Activated CD4-positive, alpha-beta T cell treated with anti-CD3 and anti-CD28 coated beads for 24 hours (primary cell): ENCODE results near the gene ZNF516.

Source experiments
- DNase-seq, 2 donors: peaks; one replicate each; pipeline ENCODE4 v3.0.0-alpha.2; 2020; ENCODE audit warnings: low read depth in 2 of 2

The ZNF516 gene

DNA sequence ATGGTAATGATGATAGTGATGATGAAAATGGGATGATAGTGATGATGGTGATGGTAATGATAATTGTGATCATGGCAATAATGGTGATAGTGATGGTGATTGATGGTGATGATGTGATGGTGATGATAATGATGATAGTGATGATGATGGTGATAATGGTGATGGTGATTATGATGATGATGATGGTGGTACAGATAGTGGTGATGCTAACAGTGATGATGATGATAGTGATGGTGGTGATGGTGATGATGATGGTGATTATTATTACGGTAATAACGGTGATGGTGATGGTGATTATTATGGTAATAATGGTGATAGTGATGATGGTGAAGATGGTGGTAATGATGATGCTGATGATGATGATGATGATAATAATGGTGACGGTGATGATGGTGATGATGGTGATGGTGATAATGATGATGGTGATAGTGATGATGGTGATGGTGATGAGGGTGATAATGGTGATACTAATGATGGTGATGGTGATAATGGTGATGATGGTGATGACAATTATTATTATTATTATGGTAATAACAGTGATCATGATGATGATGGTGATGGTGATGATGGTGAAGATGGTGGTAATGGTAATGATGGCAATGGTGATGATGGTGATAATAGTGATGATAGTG is 151.0 kb downstream of the ZNF516 start:
- DNase-seq = no peak

DNA sequence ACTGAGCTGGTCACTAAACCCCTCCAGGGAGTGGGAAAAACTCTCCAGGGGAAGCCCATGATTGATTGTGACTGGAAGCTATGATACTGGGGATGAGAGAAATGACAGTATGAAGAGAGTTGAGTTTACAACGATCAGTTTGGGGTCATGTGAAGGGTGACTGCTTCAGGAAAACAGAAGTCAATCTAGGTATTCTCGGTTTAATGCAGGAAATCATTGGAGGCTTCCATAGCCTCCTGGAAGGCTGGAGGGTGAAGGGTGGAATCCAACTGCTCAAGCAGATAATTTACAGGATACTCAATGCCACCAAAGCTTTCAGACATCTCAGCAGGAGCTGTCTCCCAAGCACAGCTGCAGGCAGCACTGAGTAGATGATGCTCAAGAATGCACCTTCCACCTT is 154.6 kb downstream of the ZNF516 start:
- no peak for DNase-seq

DNA sequence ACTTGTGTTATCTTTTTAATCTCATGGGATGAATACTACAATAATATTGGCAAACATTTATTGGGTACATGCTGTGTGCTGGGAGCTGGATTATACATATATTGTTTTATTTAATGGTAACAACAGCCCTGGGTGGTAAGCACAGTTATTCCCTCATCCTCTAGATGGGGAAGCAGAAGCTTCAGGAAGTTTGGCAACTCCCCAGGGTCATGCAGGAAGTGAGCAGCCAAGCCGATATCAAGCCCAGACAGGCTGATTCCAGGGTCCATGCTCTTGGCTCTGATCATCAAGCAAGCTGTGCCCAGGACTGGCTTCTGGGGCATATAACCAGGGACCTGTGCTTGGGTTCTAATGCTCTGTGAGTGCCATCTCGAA is 155.8 kb downstream of the ZNF516 start:
- DNase-seq = no peak

DNA sequence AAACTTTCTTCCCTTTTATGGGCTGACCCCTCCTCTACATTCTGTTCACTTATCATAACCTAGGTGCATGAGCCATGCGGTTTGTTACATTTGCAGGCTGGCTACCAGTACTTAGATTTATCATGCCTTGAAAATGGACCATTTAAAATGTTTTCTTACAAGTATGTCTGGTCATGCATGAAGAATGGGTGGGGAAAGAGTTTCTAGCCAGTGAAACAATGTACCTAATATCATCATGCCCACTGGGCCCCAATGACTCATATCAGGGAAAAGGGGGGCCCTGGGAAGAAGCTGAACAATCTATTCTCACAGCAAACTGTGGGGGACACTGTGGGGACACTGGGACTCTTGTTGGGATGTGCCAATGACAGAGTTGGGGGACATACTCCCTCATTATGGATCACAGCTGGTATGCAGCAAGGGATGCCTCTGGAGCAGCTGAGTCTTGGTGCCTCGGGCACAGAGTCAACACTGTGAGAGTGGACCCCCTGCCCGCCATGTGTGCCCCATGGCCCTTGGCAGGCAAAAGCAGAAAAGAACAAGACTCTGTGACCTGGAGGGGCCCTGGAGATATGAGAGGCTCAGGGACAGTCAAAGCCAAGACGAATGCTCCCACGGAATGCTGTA is 156.3 kb downstream of the ZNF516 start:
- no peak for DNase-seq

DNA sequence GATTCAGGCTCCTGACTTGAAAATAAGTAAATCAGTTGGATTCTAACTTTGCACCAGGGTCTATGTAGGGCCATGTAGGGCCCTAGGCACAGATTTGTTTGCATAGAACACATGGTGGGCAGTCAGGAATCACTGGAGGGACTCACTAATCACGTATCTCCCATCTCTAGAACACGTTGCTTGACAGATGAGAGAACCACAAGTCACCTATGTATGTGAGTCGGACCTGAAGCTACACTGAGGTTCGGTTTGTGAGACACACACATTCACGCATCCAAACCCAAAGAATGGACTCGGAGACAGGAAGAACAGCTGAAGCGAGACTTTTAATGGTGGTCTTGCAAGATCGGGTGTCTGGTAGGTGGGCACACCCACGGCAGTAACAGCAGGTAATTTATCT is 157.0 kb downstream of the ZNF516 start:
- no peak for DNase-seq

DNA sequence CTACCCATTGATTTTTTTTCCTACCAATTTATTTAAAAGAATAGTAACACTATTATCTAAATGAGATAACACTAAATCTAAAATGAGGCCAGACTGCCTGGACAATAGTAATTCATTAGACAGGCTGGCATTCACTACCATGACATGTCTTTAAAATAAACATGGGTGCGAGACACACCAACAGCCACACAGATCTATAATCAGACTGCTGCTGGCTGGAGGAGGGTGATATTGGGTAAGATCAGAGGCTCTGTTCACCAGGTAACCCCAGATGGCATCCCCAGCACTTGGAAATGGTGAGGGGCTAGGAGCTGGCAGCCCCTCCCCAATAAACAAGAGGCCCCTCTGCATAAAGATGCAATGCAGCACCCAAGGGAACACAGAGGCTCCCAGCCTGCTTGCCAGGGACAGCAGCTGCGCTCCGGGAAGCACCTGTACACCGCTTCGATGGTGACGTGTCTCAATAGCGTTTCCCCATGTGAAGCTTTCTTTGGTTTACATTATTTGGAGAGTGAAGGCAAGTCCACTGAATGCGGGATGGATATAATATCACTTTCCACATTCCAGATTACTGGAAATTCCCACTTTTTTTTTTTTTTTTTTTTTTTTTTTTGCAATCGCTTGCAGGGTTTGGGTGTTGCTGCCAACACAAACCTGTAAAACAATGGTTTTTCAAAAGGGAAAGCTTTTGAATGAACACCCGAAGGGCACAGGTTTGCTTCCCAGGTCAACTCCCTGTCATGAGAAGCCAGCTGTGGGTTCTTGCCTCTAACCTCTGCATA is 159.0 kb downstream of the ZNF516 start:
- DNase-seq = no peak

DNA sequence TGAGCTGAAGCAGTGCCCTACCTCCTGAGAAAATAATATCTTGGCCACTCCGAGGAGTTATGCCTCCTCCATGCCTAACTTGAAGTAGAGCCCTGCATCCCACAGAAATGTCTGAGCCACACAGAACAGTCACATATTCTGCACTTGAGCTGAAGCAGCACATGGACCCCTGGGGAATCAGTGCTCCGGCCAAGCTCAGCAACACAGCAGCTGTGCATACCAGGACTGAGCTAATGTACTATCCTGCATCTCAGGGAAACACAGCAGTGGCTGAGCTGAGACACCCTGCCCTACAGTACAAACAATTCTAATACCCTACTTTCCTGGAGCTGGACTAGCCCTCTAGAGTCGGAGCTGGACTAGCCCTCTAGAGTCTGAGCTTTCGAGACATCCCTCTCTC is 166.9 kb downstream of the ZNF516 start:
- no peak for DNase-seq

DNA sequence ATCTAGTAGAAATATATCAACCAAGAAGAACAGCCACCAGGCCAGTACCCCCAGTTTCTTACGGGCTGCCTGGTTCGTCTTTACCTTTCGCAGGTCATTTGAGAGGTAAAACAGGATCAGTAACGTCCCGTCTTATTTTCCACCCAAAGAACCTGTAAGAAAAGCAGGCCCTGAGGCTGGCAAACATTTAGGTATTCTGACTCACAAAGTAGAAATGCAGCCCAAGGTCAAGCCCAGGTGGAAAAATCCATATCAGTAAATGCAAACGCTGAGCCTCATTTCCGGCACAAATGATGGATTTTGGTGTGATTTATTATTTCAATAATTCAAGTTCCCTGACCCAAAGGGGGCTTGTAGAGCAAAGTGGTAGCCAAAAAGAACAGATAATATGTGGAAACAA is 171.2 kb downstream of the ZNF516 start:
- DNase-seq = no peak

DNA sequence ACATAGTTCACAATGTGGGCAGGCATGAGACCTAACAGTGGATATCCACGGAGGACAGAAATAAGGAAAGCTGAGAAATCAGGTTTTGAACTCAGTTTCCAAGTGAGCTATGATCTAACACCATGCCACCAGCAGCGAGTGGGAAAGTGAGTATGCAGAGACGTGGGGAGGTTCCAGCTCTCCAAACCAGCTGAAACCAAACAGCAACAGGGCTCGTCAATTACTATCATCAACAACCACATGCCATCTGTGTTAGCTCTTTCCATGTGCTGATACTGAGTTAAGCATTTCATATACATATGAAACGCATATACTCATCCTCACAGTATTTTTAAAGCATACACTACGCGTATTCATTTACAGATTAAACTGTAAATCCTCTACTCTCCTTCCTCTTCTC is 172.4 kb downstream of the ZNF516 start:
- no peak for DNase-seq

DNA sequence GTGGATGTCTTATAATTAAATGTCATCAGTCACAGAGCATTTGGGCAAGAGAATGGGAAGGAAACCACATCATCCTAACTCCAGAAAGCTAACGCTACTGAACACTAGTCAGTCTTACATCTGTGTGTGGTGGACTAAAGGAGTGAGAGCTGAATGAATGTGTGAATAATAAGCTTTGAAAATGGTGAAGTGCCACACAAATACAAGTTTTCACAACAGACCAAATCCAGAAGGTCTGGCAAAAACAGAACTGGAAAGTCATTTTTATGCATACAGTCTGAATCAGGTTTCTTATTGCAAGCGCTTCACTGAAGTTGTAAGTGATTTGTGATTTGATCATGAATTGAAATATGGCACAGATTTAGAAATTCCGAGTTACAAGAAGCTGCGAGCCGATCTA is 175.7 kb downstream of the ZNF516 start:
- DNase-seq = no peak

DNA sequence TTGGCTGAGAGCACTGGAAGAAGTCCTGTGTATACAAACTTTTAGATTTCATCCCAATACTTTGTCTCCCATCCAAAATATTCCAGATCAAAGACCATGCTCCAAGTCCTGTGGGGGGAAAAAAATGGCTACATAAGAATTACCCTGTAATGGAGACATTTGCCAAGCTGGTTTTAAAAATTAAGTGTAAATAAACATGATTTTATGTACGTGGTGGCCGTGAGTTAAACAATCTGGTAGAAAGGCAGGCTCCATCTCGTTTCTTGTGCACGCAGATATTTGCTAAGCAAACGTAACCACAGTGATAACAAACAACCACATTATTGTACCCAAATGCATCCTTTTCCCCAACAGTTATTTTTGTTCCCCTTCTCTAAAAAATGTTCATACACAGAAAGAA is 176.4 kb downstream of the ZNF516 start:
- no peak for DNase-seq

DNA sequence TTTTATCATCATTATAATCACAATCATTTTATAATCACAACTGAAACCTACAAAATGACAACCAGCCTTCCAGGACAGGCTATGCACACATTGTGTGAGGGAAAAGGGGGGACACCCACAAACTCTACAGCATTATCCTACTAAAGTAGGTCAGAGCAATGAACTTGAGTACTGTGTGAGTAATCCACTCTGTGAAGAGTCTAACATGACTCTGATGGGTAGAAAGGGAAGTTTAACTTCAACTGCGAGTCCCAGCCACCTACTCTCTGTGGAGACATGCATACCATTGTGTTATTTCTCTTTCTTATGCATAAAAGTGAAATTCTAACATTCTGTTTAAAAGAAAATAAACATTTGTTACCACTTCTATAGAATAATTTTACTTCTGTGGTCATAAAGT is 177.9 kb downstream of the ZNF516 start:
- DNase-seq = no peak

DNA sequence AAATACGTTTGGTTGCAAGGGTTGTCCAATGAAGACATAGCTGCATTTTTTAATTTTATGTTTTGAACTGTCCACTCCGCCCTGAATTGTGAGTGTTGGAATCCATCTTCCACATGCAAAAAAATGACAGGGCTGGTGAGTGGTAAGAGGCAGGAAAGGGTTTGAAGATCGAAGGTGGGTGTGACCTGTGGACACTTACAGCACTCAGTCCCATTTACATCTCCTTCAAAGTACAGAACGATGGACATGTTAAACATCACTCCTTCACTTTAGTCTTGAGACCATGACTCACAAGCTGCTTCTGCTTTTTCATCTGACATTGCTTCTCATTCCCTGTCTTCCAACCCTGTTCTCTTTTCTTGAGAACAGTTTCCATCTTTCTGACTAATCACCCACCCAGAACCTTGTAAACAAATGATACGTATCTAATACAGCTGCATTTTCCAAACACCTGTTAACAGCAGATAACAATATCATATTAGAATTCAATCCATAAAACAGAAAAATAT is 179.3 kb downstream of the ZNF516 start:
- no peak for DNase-seq

DNA sequence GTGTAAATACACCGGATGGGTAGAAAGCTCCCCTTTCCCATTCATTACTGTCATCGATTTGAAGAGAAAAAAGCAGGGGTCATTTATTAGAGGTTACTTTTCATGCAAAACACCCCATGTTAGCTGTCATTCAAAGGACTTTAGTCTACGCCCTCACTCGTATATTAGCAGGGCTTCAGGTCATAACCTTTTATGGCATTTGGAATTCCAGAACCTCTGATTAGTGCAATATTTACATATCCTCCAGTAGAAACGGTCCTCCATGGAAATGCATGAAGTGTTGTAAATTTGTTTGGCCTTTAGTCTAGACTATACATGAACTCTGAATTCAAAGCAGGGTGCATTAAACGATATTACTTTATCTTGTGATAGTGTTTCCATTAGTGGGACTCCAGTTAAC is 180.5 kb downstream of the ZNF516 start:
- no peak for DNase-seq

DNA sequence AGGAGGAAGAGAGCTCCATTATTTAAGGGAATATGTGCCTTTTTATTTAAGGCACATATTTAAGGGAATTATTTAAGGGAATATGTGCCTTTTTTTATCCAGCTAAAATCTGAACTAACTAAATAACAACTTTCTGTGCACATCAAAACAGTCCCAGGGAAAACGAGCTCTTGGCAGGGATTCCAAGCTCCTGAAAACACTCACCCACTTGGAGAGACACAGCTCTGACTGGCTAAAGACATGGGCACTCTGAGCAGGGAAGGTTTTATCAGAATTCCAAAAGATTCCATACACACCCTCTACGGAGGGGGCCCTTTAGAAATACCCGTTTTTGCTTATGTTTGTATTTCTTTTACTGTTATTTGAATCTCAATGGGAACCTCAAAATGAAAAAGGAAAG is 181.0 kb downstream of the ZNF516 start:
- no peak for DNase-seq
